Measurements from ENCODE around the gene B4GALT4.

DNA sequence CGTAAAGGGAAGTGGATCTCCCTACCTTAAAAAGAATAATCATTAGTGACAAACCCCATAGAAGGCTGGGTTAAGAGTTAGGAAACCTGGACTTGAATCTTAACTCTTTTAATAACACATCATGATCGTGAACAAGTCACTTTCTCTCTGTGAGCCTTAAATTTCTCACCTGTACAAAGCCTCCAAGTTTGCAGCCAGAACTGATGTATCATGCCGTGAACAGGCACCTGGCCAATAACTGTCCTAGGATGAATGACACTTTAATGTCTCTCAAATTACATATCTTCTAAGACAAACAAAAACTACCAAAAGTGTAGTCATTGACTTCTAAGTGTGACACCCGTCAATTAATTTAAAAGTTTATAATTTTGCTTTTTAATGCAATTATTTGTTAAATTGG lies 63.4 kb downstream of the B4GALT4 start:
- TF ChIP-seq, protein P1, sequence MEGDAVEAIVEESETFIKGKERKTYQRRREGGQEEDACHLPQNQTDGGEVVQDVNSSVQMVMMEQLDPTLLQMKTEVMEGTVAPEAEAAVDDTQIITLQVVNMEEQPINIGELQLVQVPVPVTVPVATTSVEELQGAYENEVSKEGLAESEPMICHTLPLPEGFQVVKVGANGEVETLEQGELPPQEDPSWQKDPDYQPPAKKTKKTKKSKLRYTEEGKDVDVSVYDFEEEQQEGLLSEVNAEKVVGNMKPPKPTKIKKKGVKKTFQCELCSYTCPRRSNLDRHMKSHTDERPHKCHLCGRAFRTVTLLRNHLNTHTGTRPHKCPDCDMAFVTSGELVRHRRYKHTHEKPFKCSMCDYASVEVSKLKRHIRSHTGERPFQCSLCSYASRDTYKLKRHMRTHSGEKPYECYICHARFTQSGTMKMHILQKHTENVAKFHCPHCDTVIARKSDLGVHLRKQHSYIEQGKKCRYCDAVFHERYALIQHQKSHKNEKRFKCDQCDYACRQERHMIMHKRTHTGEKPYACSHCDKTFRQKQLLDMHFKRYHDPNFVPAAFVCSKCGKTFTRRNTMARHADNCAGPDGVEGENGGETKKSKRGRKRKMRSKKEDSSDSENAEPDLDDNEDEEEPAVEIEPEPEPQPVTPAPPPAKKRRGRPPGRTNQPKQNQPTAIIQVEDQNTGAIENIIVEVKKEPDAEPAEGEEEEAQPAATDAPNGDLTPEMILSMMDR (IDR thresholded peaks at IDR 0.05; ENCODE audit: insufficient read depth, low read length) = no peak
- TF ChIP-seq SPI1 (IDR thresholded peaks at IDR 0.05; ENCODE audit: borderline replicate concordance, low read depth) (no peak), POLR2AphosphoS5 (IDR thresholded peaks at IDR 0.05; ENCODE audit: low read depth) (no peak), GABPA (IDR thresholded peaks at IDR 0.05; ENCODE audit: low read depth) (no peak)
- TF ChIP-seq, protein P2, sequence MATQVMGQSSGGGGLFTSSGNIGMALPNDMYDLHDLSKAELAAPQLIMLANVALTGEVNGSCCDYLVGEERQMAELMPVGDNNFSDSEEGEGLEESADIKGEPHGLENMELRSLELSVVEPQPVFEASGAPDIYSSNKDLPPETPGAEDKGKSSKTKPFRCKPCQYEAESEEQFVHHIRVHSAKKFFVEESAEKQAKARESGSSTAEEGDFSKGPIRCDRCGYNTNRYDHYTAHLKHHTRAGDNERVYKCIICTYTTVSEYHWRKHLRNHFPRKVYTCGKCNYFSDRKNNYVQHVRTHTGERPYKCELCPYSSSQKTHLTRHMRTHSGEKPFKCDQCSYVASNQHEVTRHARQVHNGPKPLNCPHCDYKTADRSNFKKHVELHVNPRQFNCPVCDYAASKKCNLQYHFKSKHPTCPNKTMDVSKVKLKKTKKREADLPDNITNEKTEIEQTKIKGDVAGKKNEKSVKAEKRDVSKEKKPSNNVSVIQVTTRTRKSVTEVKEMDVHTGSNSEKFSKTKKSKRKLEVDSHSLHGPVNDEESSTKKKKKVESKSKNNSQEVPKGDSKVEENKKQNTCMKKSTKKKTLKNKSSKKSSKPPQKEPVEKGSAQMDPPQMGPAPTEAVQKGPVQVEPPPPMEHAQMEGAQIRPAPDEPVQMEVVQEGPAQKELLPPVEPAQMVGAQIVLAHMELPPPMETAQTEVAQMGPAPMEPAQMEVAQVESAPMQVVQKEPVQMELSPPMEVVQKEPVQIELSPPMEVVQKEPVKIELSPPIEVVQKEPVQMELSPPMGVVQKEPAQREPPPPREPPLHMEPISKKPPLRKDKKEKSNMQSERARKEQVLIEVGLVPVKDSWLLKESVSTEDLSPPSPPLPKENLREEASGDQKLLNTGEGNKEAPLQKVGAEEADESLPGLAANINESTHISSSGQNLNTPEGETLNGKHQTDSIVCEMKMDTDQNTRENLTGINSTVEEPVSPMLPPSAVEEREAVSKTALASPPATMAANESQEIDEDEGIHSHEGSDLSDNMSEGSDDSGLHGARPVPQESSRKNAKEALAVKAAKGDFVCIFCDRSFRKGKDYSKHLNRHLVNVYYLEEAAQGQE (IDR thresholded peaks at IDR 0.05; ENCODE audit: insufficient replicate concordance, low read depth) = no peak
